ENCODE data around the gene KCNH1.

KCNH1 gene

GRCh38 chr1:210916548-210916947 is 217.4 kb downstream of the KCNH1 start:
- no peak for DNase-seq

- DNase-seq, result no peak
Observed at GRCh38 chr1:210915890-210916507, 217.9 kb downstream of the KCNH1 start.

- no peak for DNase-seq
Observed at GRCh38 chr1:210912752-210913151, 221.2 kb downstream of the KCNH1 start.

- DNase-seq, result no peak
Observed at GRCh38 chr1:210910020-210910575, 223.8 kb downstream of the KCNH1 start.

- no peak for DNase-seq
Observed at GRCh38 chr1:210908791-210909190, 225.2 kb downstream of the KCNH1 start.

- DNase-seq, result no peak
Observed at GRCh38 chr1:210908257-210908656, 225.7 kb downstream of the KCNH1 start.

GRCh38 chr1:210907251-210907805 is 226.6 kb downstream of the KCNH1 start:
- no peak for DNase-seq

- DNase-seq, result no peak
Observed at GRCh38 chr1:210905944-210906453, 227.9 kb downstream of the KCNH1 start.

GRCh38 chr1:210905365-210905904 is 228.5 kb downstream of the KCNH1 start:
- no peak for DNase-seq

- no peak for DNase-seq
Observed at GRCh38 chr1:210901981-210902770, 231.8 kb downstream of the KCNH1 start.

GRCh38 chr1:210900820-210901219 is 233.1 kb downstream of the KCNH1 start:
- no peak for DNase-seq

GRCh38 chr1:210900079-210900478 is 233.9 kb downstream of the KCNH1 start:
- DNase-seq, result no peak

GRCh38 chr1:210899676-210900075 is 234.3 kb downstream of the KCNH1 start:
- DNase-seq, result no peak

- no peak for DNase-seq
Observed at GRCh38 chr1:210898473-210898872, 235.5 kb downstream of the KCNH1 start.

GRCh38 chr1:210883821-210884220 is 250.1 kb downstream of the KCNH1 start:
- DNase-seq, result no peak

- no peak for DNase-seq
Observed at GRCh38 chr1:210882414-210883221, 251.3 kb downstream of the KCNH1 start.

GRCh38 chr1:210878564-210878963 is 255.4 kb downstream of the KCNH1 start:
- no peak for DNase-seq

GRCh38 chr1:210876275-210876674 is 257.7 kb downstream of the KCNH1 start:
- no peak for DNase-seq

GRCh38 chr1:210866532-210866931 is 267.4 kb downstream of the KCNH1 start:
- DNase-seq, result no peak

GRCh38 chr1:210857705-210858104 is 276.2 kb downstream of the KCNH1 start:
- DNase-seq, result no peak

GRCh38 chr1:210857146-210857663 is 276.7 kb downstream of the KCNH1 start:
- DNase-seq, result no peak

GRCh38 chr1:210855440-210855839 is 278.5 kb downstream of the KCNH1 start:
- DNase-seq, result no peak

All from GF-D8 (cell line).